ENCODE measurements around the gene ZDHHC12. TPM values are rescaled to one million over a fixed set of nuclear protein-coding genes. Genes with fewer than 3 reads are reported as not detected.

Gene ZDHHC12, protein sequence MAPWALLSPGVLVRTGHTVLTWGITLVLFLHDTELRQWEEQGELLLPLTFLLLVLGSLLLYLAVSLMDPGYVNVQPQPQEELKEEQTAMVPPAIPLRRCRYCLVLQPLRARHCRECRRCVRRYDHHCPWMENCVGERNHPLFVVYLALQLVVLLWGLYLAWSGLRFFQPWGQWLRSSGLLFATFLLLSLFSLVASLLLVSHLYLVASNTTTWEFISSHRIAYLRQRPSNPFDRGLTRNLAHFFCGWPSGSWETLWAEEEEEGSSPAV
- 20.9 TPM for polyA plus RNA-seq (2013)

DNA sequence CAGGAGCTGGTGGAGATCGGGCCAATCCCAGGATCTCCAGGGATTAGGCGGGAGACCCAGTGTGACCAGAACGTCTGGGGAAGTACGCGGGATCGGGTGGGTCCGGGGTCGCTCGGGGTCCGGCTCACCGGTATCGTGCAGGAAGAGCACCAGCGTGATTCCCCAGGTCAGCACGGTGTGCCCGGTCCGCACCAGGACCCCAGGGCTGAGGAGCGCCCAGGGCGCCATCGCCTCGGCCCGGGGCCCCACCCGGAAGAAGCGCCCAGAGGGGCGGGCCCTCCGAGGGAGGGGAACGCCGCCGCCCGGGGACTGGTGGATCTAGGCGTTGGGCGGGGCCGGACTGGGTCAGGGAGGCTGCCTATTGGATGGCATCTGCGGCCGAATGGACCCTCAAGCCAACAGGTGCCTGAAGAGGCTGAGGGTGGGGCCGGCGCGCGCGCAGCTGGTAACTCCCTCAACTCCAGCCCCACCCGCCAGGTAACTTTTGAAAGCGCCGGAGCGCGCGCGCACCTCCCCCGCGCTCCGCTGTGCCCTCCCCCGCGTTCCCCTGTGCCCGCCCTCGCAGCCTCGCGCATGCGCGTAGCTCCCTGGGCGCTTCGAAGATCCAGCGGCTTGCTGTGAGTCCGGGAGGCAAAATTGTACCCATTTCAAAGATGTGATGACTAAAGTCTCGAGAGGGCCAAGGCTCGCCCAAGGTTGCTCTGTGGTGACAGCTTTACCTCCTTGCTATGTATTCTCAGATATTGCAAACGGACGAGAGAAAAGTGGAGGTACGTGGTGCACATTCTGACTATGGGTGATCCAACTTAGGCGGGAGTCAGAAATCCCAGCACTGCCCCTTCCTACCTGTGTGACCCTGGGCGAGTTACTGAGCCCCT, at the start of gene ZDHHC12:
Gene ZDHHC12, minus strand, starts transcription at position 262 of the 878 bp plus-strand sequence. Its CDS starts 34 bp downstream, at position 228.
- peak within 1 kb of the TSS; percentile 62 to 79 for H3K27ac ChIP-seq (ENCODE audit: insufficient read depth in 1 of 2, low read depth in 1 of 2, low read length in 2 of 2, poor library complexity in 1 of 2, severe bottlenecking in 2 of 2)
- no peaks in the 10 kb centered on the region for H3K9me3 ChIP-seq (ENCODE audit: control extremely low read depth in 1 of 5, control insufficient read depth in 4 of 5, insufficient read depth in 2 of 5, low read depth in 1 of 5, low read length in 4 of 5)
- peak within 1 kb of the TSS; percentile 66 to 95 (median 85) for H3K4me3 ChIP-seq (ENCODE audit: control insufficient read depth in 1 of 7, extremely low read depth in 1 of 7, insufficient read depth in 4 of 7, low read depth in 2 of 7, low read length in 6 of 7)
- POLR2A ChIA-PET: interaction anchor here (0.6 to 1.2 kb wide), 2 partner anchors 47 to 130 kb away, joined by 3 to 4 read pairs; no protein-coding TSS in a partner anchor
- peaks cover 2 to 34% (median 17%) of the 10 kb centered on the region in 4 experiments for H3K36me3 ChIP-seq (ENCODE audit: control insufficient read depth in 4 of 4, insufficient read depth in 4 of 4, low read length in 3 of 4)
- H3K4me1 ChIP-seq (ENCODE audit: control extremely low read depth in 1 of 4, control insufficient read depth in 4 of 4, insufficient read depth in 4 of 4, low read length in 3 of 4): peaks cover 0 to 30% (median 18%) of the 10 kb centered on the region in 4 experiments
- peak; percentile 97 to 99 (median 99) for DNase-seq
- H3K27me3 ChIP-seq (replicated peaks in 2 of 5; ENCODE audit: control insufficient read depth in 4 of 5, insufficient read depth in 5 of 5, low read length in 4 of 5): no peaks in the 10 kb centered on the region
- CTCF ChIA-PET: interaction anchor here (1.1 to 2.4 kb wide), 3 partner anchors 9 to 94 kb away, joined by 3 to 9 read pairs (median 5); partner anchors contain the start of gene ENDOG
- WGBS (ENCODE audit: insufficient coverage): 3% methylated on average over 45 of the region's 68 CpGs

DNA sequence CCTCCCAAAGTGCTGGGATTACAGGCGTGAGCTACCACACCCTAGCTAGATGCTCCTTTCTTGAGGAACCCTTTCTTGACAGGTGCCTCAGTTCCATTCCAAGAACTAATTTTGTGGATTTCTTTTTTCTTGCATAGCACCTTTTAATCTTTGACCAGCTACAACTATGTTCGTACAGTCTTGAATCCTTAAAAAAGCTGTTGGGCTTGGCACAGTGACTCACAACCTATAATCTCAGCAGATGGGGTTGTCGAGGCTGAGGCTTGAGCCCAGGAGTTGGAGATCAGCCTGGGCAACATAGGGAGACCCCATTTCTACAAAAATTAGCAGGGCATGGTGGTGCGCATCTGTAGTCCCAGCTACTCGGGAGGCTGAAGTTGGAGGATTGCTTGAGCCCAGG, 49.1 kb upstream of the ZDHHC12 start:
- ChIA-PET POLR2A (no interaction called here), CTCF (interaction anchor here (0.9 to 4.1 kb wide), 4 partner anchors 9 to 37 kb away, joined by 3 to 18 read pairs (median 3); no protein-coding TSS in a partner anchor)
- Histone ChIP-seq H3K4me1 (ENCODE audit: control extremely low read depth in 1 of 4, control insufficient read depth in 4 of 4, insufficient read depth in 4 of 4, low read length in 3 of 4) (peaks cover 2 to 17% (median 13%) of the 10 kb centered on the region in 4 experiments), H3K9me3 (ENCODE audit: control extremely low read depth in 1 of 5, control insufficient read depth in 4 of 5, insufficient read depth in 2 of 5, low read depth in 1 of 5, low read length in 4 of 5) (peaks cover 0 to 3% (median 2%) of the 10 kb centered on the region in 5 experiments), H3K36me3 (ENCODE audit: control insufficient read depth in 4 of 4, insufficient read depth in 4 of 4, low read length in 3 of 4) (peaks cover 0 to 3% (median under 1%) of the 10 kb centered on the region in 4 experiments), H3K27ac (ENCODE audit: insufficient read depth in 1 of 2, low read depth in 1 of 2, low read length in 2 of 2, poor library complexity in 1 of 2, severe bottlenecking in 2 of 2) (no peak overlapping the region), H3K4me3 (ENCODE audit: control insufficient read depth in 1 of 7, extremely low read depth in 1 of 7, insufficient read depth in 4 of 7, low read depth in 2 of 7, low read length in 6 of 7) (no peak overlapping the region), H3K27me3 (replicated peaks in 2 of 5; ENCODE audit: control insufficient read depth in 4 of 5, insufficient read depth in 5 of 5, low read length in 4 of 5) (no peaks in the 10 kb centered on the region)
- WGBS (ENCODE audit: insufficient coverage): 96% methylated on average over 5 of the region's 5 CpGs
- DNase-seq: no peak

DNA sequence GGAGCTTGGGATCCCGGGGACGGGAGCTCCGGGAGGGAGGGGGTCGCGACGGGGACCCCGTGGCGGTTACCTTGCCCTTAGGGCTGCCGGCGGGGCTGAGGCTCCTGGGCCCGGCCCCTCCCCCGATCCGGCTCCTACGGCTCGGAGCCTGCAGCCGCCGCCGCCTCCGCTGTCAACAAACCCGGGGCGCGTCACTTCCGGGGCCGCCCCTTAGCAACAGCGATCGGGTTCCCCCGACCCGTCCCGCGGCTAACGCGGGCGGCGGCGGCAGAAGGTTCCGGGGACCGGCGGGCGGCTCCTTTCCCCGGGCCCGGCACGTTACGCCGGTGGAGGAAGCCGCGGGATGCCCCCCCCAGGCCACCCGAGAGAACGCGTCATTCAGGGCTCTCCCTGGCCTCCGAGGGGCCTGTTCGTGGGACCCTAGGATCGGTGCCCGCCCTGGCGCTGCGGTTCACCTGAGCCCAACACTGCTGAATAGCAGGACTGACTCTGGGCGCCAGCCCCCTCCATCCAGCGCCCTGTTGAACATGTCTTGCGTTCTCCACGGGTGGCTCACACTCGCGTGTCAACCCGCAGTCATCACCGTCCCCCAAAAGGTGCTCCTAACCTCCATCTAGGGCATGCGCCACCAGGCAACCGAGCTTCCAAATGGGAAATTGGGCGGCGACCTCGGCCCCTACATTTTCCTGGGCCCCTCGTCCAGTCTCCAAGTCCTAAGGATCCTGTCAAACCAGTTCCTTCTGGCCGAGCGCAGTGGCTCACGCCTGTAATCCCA, 48.0 kb upstream of the ZDHHC12 start, which contains the start of gene ZER1:
Gene ZER1, minus strand, starts transcription at position 183 of the 775 bp plus-strand sequence. CDS start 16,362 bp downstream, outside the sequence.
- Histone ChIP-seq H3K4me3 (ENCODE audit: control insufficient read depth in 1 of 7, extremely low read depth in 1 of 7, insufficient read depth in 4 of 7, low read depth in 2 of 7, low read length in 6 of 7) (peak within 1 kb of the TSS; percentile 70 to 100 (median 98)), H3K4me1 (ENCODE audit: control extremely low read depth in 1 of 4, control insufficient read depth in 4 of 4, insufficient read depth in 4 of 4, low read length in 3 of 4) (peaks cover 2 to 17% (median 13%) of the 10 kb centered on the region in 4 experiments), H3K27me3 (replicated peaks in 2 of 5; ENCODE audit: control insufficient read depth in 4 of 5, insufficient read depth in 5 of 5, low read length in 4 of 5) (no peaks in the 10 kb centered on the region), H3K27ac (ENCODE audit: insufficient read depth in 1 of 2, low read depth in 1 of 2, low read length in 2 of 2, poor library complexity in 1 of 2, severe bottlenecking in 2 of 2) (peak within 1 kb of the TSS; percentile 92 to 97), H3K9me3 (ENCODE audit: control extremely low read depth in 1 of 5, control insufficient read depth in 4 of 5, insufficient read depth in 2 of 5, low read depth in 1 of 5, low read length in 4 of 5) (peaks cover 0 to 3% (median 2%) of the 10 kb centered on the region in 5 experiments), H3K36me3 (ENCODE audit: control insufficient read depth in 4 of 4, insufficient read depth in 4 of 4, low read length in 3 of 4) (peaks cover 3 to 7% (median 6%) of the 10 kb centered on the region in 4 experiments)
- ChIA-PET POLR2A (interaction anchor here (0.6 to 1.9 kb wide), 6 partner anchors 10 to 57 kb away, joined by 3 to 11 read pairs (median 5); partner anchors contain the start of gene ZDHHC12), CTCF (interaction anchor here (0.7 to 4.1 kb wide), 6 partner anchors 10 to 39 kb away, joined by 3 to 18 read pairs (median 3); no protein-coding TSS in a partner anchor)
- peak; percentile 92 to 96 (median 94) for DNase-seq
- WGBS (ENCODE audit: insufficient coverage): under 1% methylated on average over 70 of the region's 72 CpGs

DNA sequence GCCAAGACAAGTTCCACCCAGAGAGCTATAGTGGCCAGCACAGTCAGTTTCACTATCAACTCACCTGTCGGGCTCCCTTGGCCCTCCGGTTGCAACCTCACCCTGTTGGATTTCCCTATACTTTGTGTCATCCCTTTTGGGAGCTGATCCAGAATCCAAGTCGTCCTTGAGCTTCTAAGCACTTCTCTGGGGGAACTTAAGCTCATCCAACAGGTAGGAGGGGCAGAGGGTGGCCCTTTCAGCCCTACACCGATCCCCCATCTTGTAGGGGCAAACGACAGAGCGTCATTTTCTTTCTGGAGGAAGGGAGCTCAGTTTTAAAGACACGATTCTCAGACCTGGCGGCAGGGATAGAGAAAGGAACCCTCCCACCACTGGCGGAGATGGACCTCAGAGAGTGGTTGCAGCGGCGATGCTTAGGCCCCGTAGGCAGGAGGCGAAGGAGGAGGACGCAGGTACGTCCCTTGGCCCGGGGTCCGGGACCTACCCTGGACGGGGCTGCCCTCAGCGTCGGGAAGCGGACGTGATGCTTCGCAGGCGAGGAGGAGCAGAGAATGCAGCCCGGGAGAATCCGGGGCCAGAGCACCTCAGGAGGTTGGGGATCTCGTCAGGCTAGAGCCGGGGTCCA, 47.3 kb upstream of the ZDHHC12 start:
- 0% methylated on average over 28 of the region's 28 CpGs for WGBS (ENCODE audit: insufficient coverage)
- Histone ChIP-seq H3K9me3 (ENCODE audit: control extremely low read depth in 1 of 5, control insufficient read depth in 4 of 5, insufficient read depth in 2 of 5, low read depth in 1 of 5, low read length in 4 of 5) (peaks cover 0 to 2% (median 2%) of the 10 kb centered on the region in 5 experiments), H3K4me3 (ENCODE audit: control insufficient read depth in 1 of 7, extremely low read depth in 1 of 7, insufficient read depth in 4 of 7, low read depth in 2 of 7, low read length in 6 of 7) (peak overlapping the region; percentile 70 to 100 (median 98)), H3K27me3 (replicated peaks in 2 of 5; ENCODE audit: control insufficient read depth in 4 of 5, insufficient read depth in 5 of 5, low read length in 4 of 5) (no peaks in the 10 kb centered on the region), H3K36me3 (ENCODE audit: control insufficient read depth in 4 of 4, insufficient read depth in 4 of 4, low read length in 3 of 4) (peaks cover 3 to 7% (median 6%) of the 10 kb centered on the region in 4 experiments), H3K27ac (ENCODE audit: insufficient read depth in 1 of 2, low read depth in 1 of 2, low read length in 2 of 2, poor library complexity in 1 of 2, severe bottlenecking in 2 of 2) (peak overlapping the region; percentile 92 to 97), H3K4me1 (ENCODE audit: control extremely low read depth in 1 of 4, control insufficient read depth in 4 of 4, insufficient read depth in 4 of 4, low read length in 3 of 4) (peaks cover 2 to 17% (median 13%) of the 10 kb centered on the region in 4 experiments)
- CTCF ChIA-PET: interaction anchor here (0.7 to 4.1 kb wide), 6 partner anchors 9 to 38 kb away, joined by 3 to 18 read pairs (median 5); no protein-coding TSS in a partner anchor
- peak in 2 of 3 donors; percentile 56 to 68 for DNase-seq
- POLR2A ChIA-PET: interaction anchor here (0.6 to 1.9 kb wide), 7 partner anchors 10 to 155 kb away, joined by 3 to 11 read pairs (median 3); partner anchors contain the start of gene ZDHHC12

DNA sequence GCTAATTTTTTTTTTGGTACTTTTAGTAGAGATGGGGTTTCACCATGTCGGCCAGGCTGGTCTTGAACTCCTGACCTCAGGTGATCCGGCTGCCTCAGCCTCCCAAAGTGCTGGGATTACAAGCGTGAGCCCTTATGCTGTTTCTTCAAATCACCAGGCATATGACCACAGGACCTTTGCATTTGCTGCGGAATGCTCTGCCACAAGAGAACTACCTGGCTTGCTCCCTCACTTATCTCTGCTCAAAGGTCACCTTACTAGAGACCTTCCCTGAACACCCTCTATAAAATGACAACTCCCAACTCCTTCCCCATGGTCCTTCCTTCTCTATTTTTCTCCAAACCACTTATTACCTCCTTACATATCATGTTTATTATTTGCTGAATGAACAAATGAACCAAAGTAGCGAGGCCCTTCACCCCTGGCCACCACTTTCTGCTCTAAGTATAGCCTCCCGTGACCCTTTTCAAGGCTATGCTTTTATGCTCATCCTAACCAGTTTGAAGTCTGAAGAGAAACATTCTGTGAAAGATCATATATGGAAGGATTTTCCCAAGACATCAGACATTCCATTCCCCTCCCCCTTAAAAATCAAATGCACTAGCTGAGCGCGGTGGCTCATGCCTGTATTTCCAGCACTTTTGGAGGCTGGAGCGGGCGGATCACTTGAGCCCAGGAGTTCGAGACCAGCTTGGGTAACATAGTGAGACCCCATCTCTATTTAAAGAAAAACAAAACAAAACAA, 46.5 kb upstream of the ZDHHC12 start:
- ChIA-PET CTCF (interaction anchor here (0.9 to 4.1 kb wide), 5 partner anchors 9 to 37 kb away, joined by 3 to 18 read pairs (median 5); no protein-coding TSS in a partner anchor), POLR2A (interaction anchor here (0.6 to 1.9 kb wide), 5 partner anchors 9 to 37 kb away, joined by 3 to 11 read pairs (median 5); no protein-coding TSS in a partner anchor)
- peak overlapping the region; percentile 92 to 97 for H3K27ac ChIP-seq (ENCODE audit: insufficient read depth in 1 of 2, low read depth in 1 of 2, low read length in 2 of 2, poor library complexity in 1 of 2, severe bottlenecking in 2 of 2)
- peaks cover 3 to 10% (median 7%) of the 10 kb centered on the region in 4 experiments for H3K36me3 ChIP-seq (ENCODE audit: control insufficient read depth in 4 of 4, insufficient read depth in 4 of 4, low read length in 3 of 4)
- peaks cover 2 to 17% (median 13%) of the 10 kb centered on the region in 4 experiments for H3K4me1 ChIP-seq (ENCODE audit: control extremely low read depth in 1 of 4, control insufficient read depth in 4 of 4, insufficient read depth in 4 of 4, low read length in 3 of 4)
- H3K4me3 ChIP-seq (ENCODE audit: control insufficient read depth in 1 of 7, extremely low read depth in 1 of 7, insufficient read depth in 4 of 7, low read depth in 2 of 7, low read length in 6 of 7): peak overlapping the region; percentile 70 to 100 (median 98)
- H3K27me3 ChIP-seq (replicated peaks in 2 of 5; ENCODE audit: control insufficient read depth in 4 of 5, insufficient read depth in 5 of 5, low read length in 4 of 5): no peaks in the 10 kb centered on the region
- no peaks in the 10 kb centered on the region for H3K9me3 ChIP-seq (ENCODE audit: control extremely low read depth in 1 of 5, control insufficient read depth in 4 of 5, insufficient read depth in 2 of 5, low read depth in 1 of 5, low read length in 4 of 5)
- DNase-seq: no peak
- WGBS (ENCODE audit: insufficient coverage): 92% methylated on average over 8 of the region's 11 CpGs

Data from common myeloid progenitor, CD34-positive (primary cell).